GM12874 (cell line): Measurements from ENCODE around the gene RALGPS1.

ENCODE experiments used
- CTCF ChIP-seq: IDR thresholded peaks from 2 replicates; pipeline ENCODE4 v1.5.1; 2011; ENCODE audit warnings: low read depth, mild to moderate bottlenecking, control low read depth, low read length, moderate library complexity; ENCODE audit not compliant: insufficient read depth

RALGPS1 gene

DNA sequence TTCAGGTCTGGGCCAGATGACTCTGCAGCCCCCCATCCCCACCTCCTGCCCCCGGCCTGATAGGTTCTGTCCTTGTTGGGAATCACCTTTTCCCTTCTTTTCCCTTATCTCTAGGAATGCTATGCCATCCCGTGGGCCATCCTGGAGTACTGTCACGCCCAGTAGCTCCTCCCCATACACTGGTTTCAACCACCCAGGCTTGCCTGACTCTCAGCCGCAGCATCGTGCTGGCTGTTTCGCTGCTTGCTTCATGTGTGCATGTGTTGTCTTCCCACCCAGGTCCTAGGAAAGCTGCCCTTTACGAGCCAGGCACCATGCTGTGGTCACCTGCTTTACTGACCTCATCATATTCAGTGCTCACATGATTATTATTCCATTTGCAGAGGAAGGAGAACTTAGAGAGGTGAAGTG, 136.0 kb downstream of the RALGPS1 start:
- no peak for TF ChIP-seq CTCF

DNA sequence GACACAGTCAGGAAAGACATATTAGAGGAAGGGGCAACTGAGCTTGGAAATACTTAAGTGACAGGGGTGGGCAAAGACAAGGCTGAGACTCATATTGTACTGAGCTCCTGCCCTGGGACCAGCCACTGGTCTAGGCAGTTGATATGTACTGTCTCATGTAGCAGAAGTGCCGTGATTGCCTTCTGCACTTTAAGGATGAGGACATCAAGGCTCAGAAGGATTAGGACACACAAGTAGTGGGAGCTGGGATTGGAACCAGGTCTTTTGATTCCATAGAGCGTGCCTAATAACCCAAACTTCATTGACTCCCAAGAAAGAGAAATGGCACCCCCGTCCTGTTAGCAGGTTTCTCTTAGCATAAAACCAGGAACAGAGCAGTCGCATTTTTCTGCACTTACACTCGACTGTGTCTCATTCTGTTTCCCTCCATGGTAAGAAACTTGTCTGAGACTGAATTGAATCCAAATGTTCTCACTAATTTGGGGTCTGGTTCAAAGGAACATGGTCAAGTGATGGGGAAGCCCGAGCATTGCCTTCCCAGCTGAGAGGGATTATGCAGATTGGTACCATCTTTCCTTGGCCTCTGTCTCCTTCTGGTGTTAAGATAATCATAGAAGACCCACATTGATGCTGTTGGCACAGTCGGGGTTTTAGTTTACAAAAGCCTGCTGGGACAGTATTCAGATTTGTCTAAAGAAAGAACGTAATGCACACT, 137.5 kb downstream of the RALGPS1 start:
- TF ChIP-seq CTCF = no peak

DNA sequence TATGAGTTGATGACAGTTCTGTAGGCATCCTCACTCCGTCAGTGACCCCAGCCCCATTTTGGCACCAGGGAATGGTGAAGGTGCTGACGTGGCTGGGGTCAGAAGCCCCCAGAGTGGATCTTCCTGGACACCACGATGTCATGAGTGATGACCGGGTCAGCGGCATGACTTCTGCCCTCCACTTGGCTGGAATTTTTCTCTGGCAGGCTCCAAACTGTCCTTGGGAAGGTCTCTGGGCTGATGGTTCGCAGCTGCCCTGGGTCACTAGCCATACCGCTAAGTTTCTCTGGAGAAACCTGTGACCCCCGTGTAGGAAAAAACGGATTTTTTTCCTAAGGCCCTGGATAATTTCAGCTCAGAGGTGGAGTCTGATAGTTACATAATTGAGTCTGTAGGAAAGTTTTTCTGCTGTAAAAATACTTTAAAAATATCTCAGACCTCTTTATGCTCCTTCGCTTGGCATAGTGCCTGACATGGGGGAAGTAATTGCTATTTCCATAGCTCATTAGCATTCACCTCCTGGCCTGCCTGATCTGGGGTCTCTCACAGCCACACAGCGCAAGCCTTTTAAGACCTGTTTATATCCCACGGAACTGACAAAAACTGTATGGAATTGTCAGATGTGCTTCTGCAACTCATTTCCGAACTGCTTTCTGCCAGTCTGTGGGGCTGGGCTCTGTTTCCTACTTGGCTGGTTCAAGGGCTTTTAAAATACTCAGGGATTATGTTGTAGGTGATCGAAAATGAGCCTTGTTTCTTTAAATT, 138.7 kb downstream of the RALGPS1 start:
- TF ChIP-seq CTCF = no peak

DNA sequence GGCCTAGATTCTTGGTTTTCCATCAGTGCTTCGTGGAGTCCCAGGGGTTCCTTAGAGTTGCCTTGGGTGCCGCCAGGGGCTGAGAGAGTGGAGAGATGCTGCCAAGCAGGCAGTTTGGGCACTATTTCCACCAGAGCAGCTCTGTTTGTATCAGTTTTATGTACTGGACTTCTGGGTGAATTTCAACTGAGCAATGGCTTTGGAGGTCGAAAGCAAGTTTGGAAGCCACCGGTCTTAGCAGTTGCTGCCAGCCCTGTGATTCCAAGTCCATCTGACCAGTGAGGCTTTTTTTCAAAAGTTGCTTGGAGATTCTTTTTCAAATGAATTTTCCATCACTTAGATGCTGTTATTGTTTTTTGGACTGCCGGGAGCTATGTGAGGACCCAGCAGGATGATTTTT, 139.4 kb downstream of the RALGPS1 start:
- TF ChIP-seq CTCF = no peak

DNA sequence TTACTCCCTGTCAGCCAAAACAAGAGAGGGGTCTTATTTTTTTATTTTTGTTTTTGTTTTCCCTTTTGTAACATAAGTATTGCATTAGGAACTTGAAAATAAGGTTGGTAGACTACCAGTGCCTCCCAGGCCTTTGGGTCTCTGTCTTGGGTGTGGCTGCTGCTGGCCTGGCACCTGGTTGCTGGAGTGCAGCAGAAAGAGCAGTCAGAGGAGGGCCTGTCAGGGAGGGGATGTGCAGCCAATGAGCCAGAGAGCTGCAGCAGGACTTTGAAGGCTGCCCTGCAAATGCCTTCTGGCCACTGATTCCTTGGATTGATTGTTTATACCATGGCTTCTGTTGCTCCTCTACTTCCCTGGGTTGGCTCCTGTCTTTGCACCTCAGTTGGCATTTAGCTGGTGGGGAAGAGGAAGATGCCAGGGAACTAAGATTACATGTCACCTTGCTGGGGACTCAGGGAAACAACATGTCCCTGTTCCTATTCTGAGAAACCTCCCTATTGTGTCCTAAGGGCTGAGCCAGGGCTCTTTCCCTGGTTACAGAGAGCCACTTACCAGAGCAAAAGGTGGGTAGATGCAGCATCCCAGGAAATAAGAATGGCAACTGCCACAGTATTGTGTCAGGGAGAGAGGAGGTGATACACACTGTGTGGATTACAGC, 141.3 kb downstream of the RALGPS1 start:
- TF ChIP-seq CTCF = no peak

DNA sequence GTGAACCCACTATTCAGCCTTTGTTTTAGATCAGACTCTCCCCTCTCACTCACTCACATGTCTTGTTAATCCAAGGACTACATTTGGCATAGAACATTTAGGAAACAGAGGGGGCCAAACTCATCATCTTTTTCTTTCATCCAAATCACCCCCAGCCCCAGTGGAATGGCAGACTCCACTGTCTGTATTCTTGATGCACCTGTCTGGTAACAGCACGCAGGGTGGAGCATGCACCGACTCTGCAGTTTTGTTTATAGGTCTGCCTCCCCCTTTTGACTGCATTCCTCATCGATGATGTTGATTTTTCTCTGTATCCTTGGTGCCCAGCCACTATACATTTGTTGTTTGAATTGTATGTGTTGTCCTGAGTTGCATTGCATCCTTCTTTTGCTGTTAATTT, 141.9 kb downstream of the RALGPS1 start:
- TF ChIP-seq CTCF = no peak

- TF ChIP-seq CTCF = no peak
Measured at GRCh38 chr9:127058011-127058644, 143.5 kb downstream of the RALGPS1 start.
